ENCODE data around the gene CDKL1.

CDKL1 gene

GRCh38 chr14:50311972-50312733 is 84.5 kb downstream of the CDKL1 start, which contains the start of the genes DMAC2L and L2HGDH:
DMAC2L (plus strand) TSS chr14:50312324; CDS start chr14:50321488, 9,164 bp downstream.
L2HGDH (minus strand) TSS chr14:50312229; CDS start chr14:50312150, 79 bp downstream.
- Histone ChIP-seq H3K9me3 (ENCODE audit: insufficient read depth, low read length) (no peaks in the 10 kb centered on the region), H3K4me3 (ENCODE audit: low read length) (peak within 1 kb of the TSS; percentile 89), H3K27me3 (ENCODE audit: low read depth, low read length) (no peaks in the 10 kb centered on the region), H3K36me3 (replicated peaks; ENCODE audit: low read depth, low read length) (peaks cover 11% of the 10 kb centered on the region), H3K79me2 (ENCODE audit: low read length) (peaks cover 34% of the 10 kb centered on the region), H3K9ac (ENCODE audit: low read length) (peak within 1 kb of the TSS; percentile 86), H3K27ac (ENCODE audit: low read length) (peak within 1 kb of the TSS; percentile 64), H3K4me2 (ENCODE audit: low read length) (peak within 1 kb of the TSS; percentile 90), H3K4me1 (ENCODE audit: low read length) (peaks cover 11% of the 10 kb centered on the region), H2AFZ (ENCODE audit: low read depth, low read length) (peak within 1 kb of the TSS; percentile 81), H4K20me1 (ENCODE audit: insufficient read depth, low read length) (no peaks in the 10 kb centered on the region)
- TF ChIP-seq CTCF (IDR thresholded peaks at IDR 0.05; ENCODE audit: low read depth, low read length) (no peak; the same call in 1 of the 2 replicates), EZH2phosphoT487 (IDR thresholded peaks at IDR 0.05; ENCODE audit: low read depth) (no peak)

GRCh38 chr14:50311337-50311971 is 85.2 kb downstream of the CDKL1 start:
- Histone ChIP-seq H3K27ac (ENCODE audit: low read length) (peak overlapping the region; percentile 3; the same call in 1 of the 2 replicates), H3K9ac (ENCODE audit: low read length) (peak overlapping the region; percentile 86), H2AFZ (ENCODE audit: low read depth, low read length) (peak overlapping the region; percentile 81), H4K20me1 (ENCODE audit: insufficient read depth, low read length) (no peaks in the 10 kb centered on the region), H3K4me3 (ENCODE audit: low read length) (peak overlapping the region; percentile 89), H3K4me2 (ENCODE audit: low read length) (peak overlapping the region; percentile 81), H3K36me3 (replicated peaks; ENCODE audit: low read depth, low read length) (peaks cover 11% of the 10 kb centered on the region), H3K4me1 (ENCODE audit: low read length) (peaks cover 11% of the 10 kb centered on the region), H3K79me2 (ENCODE audit: low read length) (peaks cover 34% of the 10 kb centered on the region), H3K9me3 (ENCODE audit: insufficient read depth, low read length) (no peaks in the 10 kb centered on the region), H3K27me3 (ENCODE audit: low read depth, low read length) (no peaks in the 10 kb centered on the region)
- peak; percentile 45 for TF ChIP-seq CTCF (IDR thresholded peaks at IDR 0.05; ENCODE audit: low read depth, low read length)
- TF ChIP-seq EZH2phosphoT487 (IDR thresholded peaks at IDR 0.05; ENCODE audit: low read depth): no peak

GRCh38 chr14:50310445-50310844 is 86.2 kb downstream of the CDKL1 start:
- TF ChIP-seq CTCF (IDR thresholded peaks at IDR 0.05; ENCODE audit: low read depth, low read length) (no peak), EZH2phosphoT487 (IDR thresholded peaks at IDR 0.05; ENCODE audit: low read depth) (no peak)
- Histone ChIP-seq H3K27me3 (ENCODE audit: low read depth, low read length) (no peaks in the 10 kb centered on the region), H3K27ac (ENCODE audit: low read length) (no peak overlapping the region), H2AFZ (ENCODE audit: low read depth, low read length) (no peak overlapping the region), H3K4me3 (ENCODE audit: low read length) (no peak overlapping the region), H3K36me3 (replicated peaks; ENCODE audit: low read depth, low read length) (peaks cover 11% of the 10 kb centered on the region), H3K4me2 (ENCODE audit: low read length) (no peak overlapping the region), H4K20me1 (ENCODE audit: insufficient read depth, low read length) (no peaks in the 10 kb centered on the region), H3K9me3 (ENCODE audit: insufficient read depth, low read length) (no peaks in the 10 kb centered on the region), H3K4me1 (ENCODE audit: low read length) (peaks cover 11% of the 10 kb centered on the region), H3K79me2 (ENCODE audit: low read length) (peaks cover 34% of the 10 kb centered on the region), H3K9ac (ENCODE audit: low read length) (no peak overlapping the region)

- H2AFZ ChIP-seq (ENCODE audit: low read depth, low read length): no peak overlapping the region
- no peak overlapping the region for H3K9ac ChIP-seq (ENCODE audit: low read length)
- peaks cover 44% of the 10 kb centered on the region for H3K79me2 ChIP-seq (ENCODE audit: low read length)
- H3K27me3 ChIP-seq (ENCODE audit: low read depth, low read length): no peaks in the 10 kb centered on the region
- H4K20me1 ChIP-seq (ENCODE audit: insufficient read depth, low read length): no peaks in the 10 kb centered on the region
- peaks cover 10% of the 10 kb centered on the region for H3K4me1 ChIP-seq (ENCODE audit: low read length)
- no peak overlapping the region for H3K27ac ChIP-seq (ENCODE audit: low read length)
- no peaks in the 10 kb centered on the region for H3K9me3 ChIP-seq (ENCODE audit: insufficient read depth, low read length)
- no peak overlapping the region for H3K4me2 ChIP-seq (ENCODE audit: low read length)
- H3K4me3 ChIP-seq (ENCODE audit: low read length): no peak overlapping the region
- TF ChIP-seq EZH2phosphoT487 (IDR thresholded peaks at IDR 0.05; ENCODE audit: low read depth) (no peak), CTCF (IDR thresholded peaks at IDR 0.05; ENCODE audit: low read depth, low read length) (no peak)
- peaks cover under 1% of the 10 kb centered on the region for H3K36me3 ChIP-seq (replicated peaks; ENCODE audit: low read depth, low read length)
These were observed 88.2 kb downstream of the CDKL1 start for GRCh38 chr14:50308363-50308915.
